Measurements from ENCODE around the gene PPP2R3C.

- TF ChIP-seq CTCF (IDR thresholded peaks at IDR 0.05; ENCODE audit: low read depth, low read length, poor library complexity, severe bottlenecking) (no peak), EZH2phosphoT487 (IDR thresholded peaks at IDR 0.05; ENCODE audit: borderline replicate concordance, low read length) (no peak)
Observed at GRCh38 chr14:35123388-35123703, 1.6 kb upstream of the PPP2R3C start.

All from DOHH2 (cell line).